Amniotic stem cell (primary cell): Measurements from ENCODE around the gene SPAG6.
A peak's percentile ranks its signal among the peaks of the same experiment; 100 is the strongest.

ENCODE experiments used
- DNase-seq: peaks from one replicate; lab custom pipeline; 2025; lab: John Stamatoyannopoulos, UW

Gene SPAG6

DNA sequence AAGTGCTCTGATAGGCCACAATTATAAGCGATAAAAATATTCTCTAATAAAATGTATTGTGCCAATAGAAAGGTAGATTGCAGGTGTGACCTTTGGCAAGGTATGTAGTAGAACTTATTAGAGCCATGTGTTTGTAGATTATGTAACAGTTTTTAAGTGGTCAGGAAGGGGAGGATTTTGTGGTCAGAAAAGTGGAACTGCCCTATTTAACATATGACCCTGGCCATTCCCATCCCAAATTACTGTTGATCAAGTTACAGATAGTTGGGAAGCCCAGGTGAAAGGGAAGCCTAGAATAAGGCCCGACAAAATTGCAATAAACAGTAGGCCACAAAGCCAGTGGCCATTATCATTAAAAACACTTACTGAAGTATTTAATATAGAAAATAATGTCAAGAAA, 89.2 kb downstream of the SPAG6 start:
- no peak for DNase-seq

DNA sequence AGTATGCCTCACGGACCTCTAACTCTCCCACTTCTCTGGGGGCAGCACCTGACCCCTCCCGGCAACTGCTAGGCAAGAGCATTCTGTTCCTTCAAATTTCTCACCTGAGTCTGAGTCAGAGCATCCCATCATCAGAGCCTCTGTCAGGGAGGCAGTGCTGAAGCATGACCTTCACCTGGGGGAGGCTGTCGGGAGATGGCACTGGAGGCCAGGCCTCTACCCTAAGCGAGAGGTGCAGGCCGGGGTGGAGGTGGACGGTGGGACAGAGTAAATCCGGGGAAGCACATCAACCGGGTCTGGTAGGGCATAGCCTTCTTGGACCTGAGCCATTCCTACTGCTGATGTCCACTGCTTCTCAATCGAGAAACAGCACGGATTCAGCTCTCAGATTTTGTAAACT, 90.4 kb downstream of the SPAG6 start:
- no peak for DNase-seq

DNA sequence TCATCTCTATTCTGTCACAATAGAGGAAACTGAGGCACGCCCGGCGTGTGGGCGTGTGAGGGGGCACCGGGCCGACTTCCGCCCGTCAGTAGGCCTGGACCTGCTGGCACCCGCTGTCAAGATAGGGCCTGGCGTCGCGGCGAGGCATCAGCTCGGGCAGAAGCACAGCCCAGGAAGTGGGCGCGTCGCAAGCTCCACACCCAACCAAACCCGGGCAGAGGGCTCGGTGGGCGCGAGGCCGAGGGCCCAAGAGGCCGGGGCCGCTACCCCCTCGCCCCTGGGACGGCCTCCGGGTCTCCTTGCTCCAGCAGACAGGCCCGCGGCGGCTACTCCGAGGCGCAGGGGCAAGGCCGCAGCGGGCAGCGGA, 91.2 kb downstream of the SPAG6 start:
- DNase-seq = no peak

- DNase-seq = peak; percentile 25
Observed at GRCh38 chr10:22436893-22437619, 91.8 kb downstream of the SPAG6 start.

GRCh38 chr10:22437620-22438588, 92.6 kb downstream of the SPAG6 start:
- DNase-seq = no peak

GRCh38 chr10:22438711-22439110, 93.4 kb downstream of the SPAG6 start:
- no peak for DNase-seq

- no peak for DNase-seq
Observed at GRCh38 chr10:22442063-22442462, 96.8 kb downstream of the SPAG6 start.

DNA sequence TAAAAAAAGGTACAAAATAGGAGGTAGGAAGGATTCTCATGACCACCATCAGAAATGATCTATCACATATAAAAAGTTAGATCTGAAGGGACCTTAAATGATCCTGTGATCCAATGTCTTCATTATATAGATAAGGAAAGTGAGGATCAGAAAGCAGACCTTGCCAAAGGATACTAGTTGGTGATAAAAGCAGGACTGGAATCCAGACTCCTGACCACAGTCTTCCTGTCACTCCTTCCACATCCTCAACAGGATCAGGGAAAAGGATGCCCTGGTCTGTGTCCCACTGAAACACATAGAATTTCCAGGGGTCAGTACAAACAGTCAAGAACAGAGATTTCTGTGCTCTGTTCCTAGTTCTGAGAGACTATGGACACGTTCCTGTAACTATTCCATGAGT, 97.2 kb downstream of the SPAG6 start:
- DNase-seq = no peak

DNA sequence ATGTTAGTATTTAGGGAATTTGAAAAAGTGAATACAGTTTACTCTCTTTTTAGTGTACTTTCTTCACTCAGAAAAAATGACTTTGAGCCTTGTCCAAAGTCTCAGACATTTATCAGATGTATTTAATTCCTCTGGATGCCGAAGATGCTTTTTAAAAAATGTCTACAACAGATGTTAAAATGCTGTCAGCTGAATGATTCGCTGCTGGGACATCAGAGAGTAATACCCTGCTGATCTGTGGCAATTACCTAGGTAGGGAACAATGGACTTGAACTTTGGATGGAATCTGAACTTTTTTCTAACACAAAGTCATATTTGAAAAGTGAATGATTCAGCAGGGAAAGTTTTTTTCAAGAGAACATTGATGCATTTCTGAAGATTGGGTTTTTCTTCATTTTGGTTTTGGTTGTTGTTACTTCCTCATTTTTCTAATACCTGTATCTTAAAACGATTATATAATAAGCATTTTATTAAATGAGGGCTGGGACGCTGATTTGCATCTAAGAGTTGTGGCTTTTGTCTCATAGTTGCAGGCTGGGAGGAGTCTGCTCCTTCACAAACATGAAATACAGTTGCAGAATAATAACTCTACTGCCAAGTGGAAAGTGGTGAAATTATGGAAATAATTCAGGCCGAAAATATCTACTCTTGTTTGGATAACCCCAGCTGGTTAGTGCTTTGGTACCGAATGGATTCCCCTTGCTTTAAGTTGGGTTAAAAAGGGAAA, 98.0 kb downstream of the SPAG6 start:
- DNase-seq = no peak

DNA sequence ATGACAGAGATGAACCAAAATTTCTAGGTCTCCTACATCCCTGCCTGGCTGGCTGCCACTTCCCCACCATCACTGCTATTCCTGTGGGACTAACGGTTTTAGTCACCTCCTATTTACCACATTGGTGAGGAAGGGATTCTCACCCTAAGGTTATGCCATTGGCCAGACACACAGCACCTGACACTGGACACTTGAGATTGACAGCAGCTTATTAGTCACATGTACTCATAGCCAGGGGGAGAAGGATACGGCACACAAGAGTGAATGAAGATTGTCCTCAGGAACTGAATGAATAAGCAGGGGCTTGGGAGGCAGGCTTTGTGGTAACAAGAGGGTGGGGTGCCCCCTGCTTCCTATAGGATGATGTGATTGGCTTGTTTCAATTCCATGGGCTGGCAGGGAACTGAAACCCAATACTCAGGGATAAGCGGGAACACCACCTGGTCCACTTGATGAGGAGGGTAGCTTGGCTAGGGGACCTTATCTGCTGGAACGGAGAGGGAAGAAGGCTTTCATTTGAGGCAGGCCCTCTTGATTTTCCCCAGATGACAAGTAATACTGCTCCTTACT, 99.0 kb downstream of the SPAG6 start:
- no peak for DNase-seq

GRCh38 chr10:22445495-22445894, 100.2 kb downstream of the SPAG6 start:
- no peak for DNase-seq

- DNase-seq = no peak
Observed at GRCh38 chr10:22447068-22447467, 101.8 kb downstream of the SPAG6 start.

DNA sequence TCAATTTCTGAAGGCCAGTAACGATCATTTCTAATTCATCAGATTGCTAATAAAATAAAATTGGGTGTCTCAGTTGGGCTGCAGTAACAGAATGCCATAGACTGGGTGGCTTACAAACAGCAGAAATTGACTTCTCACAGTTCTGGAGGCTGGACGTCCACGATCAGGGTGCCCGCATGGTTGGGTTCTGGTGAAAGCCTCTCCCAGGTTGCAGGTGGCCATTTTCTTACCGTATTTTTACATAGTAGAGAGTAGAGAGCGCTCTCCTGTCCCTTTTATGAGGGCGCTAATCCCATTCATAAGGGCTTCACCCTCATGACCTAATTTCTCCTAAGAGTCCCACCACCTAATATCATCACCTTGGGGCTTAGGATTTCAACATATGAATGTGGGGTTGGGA, 106.0 kb downstream of the SPAG6 start:
- DNase-seq = no peak

DNA sequence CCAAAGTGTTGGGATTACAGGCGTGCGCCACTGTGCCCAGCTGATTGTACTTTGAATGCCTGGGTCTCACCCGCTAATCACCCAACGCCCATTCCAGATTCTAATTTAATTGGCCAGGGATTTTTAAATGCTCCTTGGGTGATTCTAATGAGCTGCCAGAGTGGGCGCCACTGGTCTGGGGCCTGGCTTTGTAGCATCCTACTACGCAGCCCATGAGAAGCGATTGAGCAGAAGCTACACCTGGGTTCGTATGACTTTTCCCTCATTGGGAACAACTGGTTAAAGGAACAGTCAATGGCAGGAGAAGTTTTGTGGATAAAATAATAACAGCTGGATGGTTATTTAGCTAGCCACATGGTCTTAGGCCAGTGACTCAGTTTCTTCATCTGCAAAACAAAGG, 108.0 kb downstream of the SPAG6 start:
- no peak for DNase-seq

DNA sequence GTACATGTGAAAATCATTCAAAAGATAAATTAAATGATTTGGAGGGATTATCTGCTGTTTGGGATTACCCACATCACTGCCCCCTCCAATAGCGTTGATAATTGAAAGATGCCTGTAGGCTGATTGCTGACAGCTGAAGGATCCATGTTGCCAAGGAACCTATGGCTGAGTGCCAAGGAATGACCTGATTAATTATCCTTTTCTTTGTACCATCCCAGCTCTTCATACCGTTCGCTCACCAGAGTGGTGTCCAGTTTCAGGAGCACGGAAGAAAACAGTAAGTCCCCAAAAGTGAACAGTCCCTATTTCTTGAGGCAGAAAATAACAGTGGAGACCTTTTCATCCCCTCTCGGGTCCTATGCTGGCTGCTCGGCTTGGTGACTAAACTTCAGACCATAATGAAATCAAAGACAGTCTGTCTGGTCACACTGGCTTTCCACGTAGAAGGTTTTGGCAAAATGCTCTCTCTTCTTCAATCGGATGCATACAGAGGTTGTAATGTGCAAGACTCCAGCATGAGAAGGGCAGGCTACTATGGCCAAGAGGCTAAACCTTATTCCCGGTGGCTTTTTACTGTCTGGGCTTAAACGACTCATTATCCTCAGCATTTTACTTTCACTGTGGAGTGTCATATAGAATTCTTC, 108.8 kb downstream of the SPAG6 start:
- no peak for DNase-seq

GRCh38 chr10:22454634-22455033, 109.3 kb downstream of the SPAG6 start:
- no peak for DNase-seq

DNA sequence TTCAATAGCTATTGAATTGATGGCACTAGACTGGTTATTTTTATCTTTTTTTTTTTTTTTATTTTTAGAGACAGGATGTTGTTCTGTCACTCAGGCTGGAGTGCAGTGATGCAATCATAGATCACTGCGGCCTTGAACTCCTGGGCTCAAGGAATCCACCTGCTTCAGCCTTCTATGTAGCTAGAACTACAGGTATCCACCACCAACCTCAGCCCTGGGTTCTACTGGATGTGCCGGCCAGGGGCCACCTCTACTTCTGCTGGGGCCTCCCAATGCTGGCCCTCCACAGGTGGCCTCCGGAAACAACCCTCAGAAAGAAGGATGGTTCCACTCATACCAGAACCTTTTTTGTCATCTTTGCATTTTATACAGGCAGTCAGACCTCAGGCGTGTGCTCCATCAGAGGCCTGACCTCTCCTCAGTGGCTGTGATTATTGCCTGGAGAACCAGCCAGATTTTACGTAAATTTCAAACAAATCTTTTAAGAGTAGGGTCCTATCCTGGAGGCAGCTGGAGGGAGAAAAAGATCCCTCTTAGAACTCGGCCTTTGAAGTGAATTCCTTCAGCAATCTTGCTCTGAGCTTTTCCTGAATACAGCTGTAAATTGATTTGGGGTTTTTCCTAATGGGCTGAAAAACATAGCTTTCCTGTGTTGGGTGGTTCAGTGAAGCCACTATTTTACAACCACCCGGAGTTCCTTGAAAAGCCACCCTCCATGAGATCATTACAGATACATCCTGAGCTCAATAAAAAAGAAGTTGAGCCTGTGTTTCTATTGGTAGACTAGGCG, 110.0 kb downstream of the SPAG6 start:
- DNase-seq = no peak

DNA sequence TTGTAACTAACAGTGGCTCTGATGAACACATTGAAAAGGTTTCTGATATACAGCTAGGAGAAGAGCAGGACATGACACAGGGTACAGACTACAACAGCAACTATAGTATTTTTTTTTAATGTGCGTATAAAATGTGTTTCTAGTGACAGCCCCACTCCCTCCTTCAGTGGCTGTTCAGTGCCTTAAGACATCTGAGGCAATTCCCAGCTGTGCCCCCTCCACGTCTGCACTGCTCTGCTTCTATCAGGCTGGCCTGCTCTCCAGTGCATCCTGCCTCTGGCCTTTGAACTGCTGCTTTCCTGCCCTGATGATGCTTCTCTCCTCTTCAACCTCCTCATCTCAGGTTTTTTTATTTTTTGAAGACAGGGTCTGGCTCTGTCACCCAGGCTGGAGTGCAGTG, 111.2 kb downstream of the SPAG6 start:
- no peak for DNase-seq

DNA sequence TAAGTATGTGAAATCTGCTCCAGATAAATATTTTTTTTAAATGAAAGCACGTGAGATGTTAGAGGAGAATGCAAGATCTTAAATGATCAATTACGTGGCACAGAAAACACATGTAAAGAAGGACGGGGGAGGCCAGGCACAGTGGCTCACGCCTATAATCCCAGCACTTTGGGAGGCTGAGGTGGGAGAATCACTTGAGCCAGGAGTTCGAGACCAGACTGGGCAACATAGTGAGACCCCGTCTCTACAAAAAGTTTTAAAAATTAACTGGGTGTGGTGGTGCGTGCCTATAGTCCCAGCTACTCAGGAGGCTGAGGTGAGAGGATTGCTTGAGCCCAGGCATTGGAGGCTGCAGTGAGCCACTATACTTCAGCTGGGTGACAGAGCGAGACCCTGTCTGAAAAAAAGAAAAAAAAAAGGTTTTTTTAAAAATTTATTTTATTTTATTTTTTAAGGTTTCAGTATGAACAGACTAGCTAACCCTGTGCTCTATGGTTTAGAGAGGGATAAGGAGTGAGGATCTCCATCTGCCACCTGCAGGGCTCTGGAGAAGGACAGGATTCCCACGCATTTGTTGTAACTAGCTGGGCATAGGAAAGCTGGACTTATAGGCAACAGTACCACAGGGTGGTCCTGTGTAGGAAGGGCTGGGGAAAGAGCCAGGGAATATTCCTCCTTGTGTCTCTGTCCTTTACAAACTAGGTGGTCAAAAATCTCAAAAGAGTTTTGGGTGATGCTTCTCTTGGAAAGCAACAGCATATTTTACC, 113.2 kb downstream of the SPAG6 start:
- DNase-seq = no peak

DNA sequence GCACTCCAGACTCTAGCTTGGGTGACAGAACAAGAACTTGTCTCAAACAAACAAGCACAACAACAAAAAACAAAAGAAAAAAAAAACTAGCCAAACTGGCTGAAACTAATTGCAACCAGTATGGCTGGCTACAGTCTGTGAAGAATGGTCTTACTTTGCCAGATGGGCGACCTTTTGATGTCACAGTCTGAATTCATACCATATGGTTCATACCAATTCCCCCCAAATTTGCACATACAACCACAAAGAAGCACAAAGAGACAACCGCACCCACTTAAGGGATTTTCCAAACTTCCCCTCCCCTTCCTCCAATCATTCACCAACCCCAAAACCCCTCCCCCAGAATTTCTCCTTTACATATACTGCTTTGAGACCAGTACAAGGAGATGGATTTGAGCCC, 114.2 kb downstream of the SPAG6 start:
- no peak for DNase-seq
